Measurements from ENCODE around the gene TPCN2.

The TPCN2 gene

DNA sequence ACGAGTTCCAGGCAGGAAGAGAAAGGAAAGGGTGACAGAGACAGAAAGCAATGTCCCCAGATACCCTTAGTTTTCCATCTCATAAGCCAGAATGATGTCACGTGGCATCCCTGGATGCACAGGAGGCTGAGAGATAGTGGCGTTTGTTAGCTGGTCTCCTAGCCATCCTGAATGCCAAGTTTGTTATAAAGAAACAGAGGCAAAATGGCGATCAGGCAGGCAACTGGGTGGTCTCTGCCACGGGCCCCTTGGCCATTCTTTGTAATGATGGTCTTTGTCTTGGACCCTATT, 112.3 kb downstream of the TPCN2 start:
- TF ChIP-seq, protein P1, sequence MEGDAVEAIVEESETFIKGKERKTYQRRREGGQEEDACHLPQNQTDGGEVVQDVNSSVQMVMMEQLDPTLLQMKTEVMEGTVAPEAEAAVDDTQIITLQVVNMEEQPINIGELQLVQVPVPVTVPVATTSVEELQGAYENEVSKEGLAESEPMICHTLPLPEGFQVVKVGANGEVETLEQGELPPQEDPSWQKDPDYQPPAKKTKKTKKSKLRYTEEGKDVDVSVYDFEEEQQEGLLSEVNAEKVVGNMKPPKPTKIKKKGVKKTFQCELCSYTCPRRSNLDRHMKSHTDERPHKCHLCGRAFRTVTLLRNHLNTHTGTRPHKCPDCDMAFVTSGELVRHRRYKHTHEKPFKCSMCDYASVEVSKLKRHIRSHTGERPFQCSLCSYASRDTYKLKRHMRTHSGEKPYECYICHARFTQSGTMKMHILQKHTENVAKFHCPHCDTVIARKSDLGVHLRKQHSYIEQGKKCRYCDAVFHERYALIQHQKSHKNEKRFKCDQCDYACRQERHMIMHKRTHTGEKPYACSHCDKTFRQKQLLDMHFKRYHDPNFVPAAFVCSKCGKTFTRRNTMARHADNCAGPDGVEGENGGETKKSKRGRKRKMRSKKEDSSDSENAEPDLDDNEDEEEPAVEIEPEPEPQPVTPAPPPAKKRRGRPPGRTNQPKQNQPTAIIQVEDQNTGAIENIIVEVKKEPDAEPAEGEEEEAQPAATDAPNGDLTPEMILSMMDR (IDR thresholded peaks at IDR 0.05; ENCODE audit: low read depth, low read length, missing control alignments): no peak
- no peak for DNase-seq (ENCODE audit: low read depth)
- H3K4me3 ChIP-seq (ENCODE audit: low read depth, low read length): no peak overlapping the region

DNA sequence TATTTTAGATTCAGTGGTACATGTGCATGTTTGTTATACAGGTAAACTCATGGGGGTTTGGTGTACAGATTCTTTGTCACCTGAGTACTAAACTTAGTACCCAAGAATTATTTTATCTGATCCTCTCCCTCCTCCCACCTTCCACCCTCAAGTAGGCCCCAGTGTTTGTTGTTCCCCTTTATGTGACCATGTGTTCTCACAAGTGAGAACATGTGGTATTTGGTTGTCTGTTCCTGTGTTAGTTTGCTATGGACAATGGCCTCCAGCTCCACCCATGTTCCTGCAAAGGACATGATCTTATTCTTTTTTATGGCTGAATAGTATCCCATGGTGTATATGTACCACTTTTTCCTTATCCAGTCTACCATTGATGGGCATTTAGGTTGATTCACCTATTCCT, 113.8 kb downstream of the TPCN2 start:
- no peak for DNase-seq (ENCODE audit: low read depth)
- TF ChIP-seq, protein P1 (IDR thresholded peaks at IDR 0.05; ENCODE audit: low read depth, low read length, missing control alignments): no peak
- H3K4me3 ChIP-seq (ENCODE audit: low read depth, low read length): no peak overlapping the region

DNA sequence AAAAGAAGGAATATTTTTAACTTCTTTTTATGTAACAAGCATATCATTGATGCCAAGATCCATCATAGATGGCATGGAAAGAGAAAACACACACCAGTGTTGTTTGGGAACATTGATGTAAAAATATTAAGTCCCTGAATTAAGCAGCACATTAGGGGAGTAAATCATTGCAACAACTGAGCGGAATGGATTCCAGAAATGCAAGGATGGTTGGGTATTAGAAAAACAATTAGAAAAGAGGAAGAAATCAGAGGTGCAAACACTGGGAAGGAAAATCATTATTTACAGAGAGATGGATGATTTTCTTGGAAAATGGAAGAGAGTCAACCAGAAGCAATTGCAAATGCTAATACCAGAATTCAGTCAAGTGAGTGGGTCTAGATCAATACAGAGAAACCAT, 115.1 kb downstream of the TPCN2 start:
- DNase-seq (ENCODE audit: low read depth): no peak
- TF ChIP-seq, protein P1 (IDR thresholded peaks at IDR 0.05; ENCODE audit: low read depth, low read length, missing control alignments): no peak
- H3K4me3 ChIP-seq (ENCODE audit: low read depth, low read length): no peak overlapping the region

DNA sequence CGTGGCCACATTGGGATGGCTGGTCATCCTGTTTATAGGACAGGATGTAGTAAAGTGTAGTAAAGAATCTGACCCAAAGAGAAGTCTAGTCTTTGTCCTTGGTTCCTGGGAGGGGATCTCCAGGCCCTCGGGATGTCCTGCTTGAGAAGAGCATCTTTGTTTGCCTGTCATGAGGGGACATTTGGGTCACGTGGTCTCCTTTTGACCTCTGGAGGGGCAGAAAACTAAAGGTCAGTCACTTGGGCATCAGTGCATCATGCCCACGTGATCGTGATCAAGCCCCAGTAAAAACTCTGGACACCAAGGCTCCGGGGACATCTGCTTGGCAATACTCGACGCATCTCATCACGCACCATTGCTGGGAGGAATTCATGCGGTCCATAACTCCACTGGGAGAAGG, 116.1 kb downstream of the TPCN2 start:
- no peak overlapping the region for H3K4me3 ChIP-seq (ENCODE audit: low read depth, low read length)
- DNase-seq (ENCODE audit: low read depth): no peak
- TF ChIP-seq, protein P1 (IDR thresholded peaks at IDR 0.05; ENCODE audit: low read depth, low read length, missing control alignments): no peak

DNA sequence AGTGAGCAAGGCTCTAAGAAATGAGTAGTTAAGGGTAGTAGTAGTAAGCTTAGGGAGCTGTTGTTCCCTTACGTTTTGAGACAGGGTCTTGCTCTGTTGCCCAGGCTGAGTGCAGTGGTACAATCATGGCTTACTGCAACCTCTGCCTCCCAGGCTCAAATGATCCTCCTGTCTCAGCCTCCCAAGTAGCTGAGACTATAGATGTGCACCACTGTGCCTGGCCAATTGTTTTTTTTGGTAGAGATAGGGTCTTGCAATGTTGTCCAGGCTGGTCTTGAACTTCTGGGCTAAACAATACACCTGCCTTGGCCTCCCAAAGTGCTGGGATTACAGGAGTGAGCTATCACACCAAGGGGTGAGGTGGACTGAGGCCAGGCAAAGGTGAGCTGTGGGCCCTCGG, 117.0 kb downstream of the TPCN2 start:
- TF ChIP-seq, protein P1 (IDR thresholded peaks at IDR 0.05; ENCODE audit: low read depth, low read length, missing control alignments): no peak
- H3K4me3 ChIP-seq (ENCODE audit: low read depth, low read length): no peak overlapping the region
- no peak for DNase-seq (ENCODE audit: low read depth)

DNA sequence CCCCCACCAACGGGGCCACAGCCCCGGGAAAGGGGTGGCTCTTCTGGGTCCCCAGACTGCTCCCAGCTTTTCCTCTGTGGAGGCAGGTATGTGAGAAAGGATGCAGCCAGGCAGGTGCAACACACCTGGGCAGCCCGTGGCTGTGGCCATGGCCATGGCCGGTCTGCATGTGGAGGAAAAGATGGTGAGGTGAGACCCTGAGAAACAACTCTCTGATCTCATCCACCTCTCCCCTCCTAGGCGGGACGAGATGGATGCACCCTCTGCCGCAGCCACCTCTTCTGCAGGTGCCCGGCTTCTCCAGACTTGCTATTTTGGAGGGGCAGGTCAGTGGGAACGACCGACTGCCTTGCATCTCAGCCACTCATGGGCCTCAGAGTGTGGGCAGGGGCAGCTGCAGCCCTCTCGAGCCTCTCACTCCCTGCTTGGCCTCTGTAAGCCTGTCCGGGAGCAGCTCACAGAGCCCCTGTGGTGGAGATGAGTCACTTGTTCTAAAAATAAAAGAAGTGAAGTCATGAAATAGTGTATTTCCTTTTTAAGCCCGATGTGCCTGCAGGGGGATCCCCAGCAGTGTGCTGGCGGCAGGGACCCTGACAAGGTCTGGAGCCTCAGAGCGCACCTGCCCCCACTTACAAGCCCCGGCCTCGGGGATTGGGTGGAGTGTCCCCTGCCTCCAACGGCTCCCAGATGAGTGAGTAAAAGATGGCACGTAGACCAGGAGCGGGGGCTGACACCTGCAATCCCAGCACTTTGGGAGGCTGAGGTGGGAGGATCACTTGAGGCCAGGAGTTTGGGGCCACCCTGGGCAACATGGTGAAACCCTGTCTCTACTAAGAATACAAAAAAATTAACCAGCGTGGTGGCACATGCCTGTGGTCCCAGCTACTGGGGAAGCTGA, 117.7 kb downstream of the TPCN2 start:
- TF ChIP-seq, protein P1 (IDR thresholded peaks at IDR 0.05; ENCODE audit: low read depth, low read length, missing control alignments): peak; percentile 8
- no peak overlapping the region; the same call in 1 of the 2 replicates for H3K4me3 ChIP-seq (ENCODE audit: low read depth, low read length)
- DNase-seq (ENCODE audit: low read depth): peak; percentile 67
